ENCODE results near the gene CDH23. TPM values are rescaled to one million over a fixed set of nuclear protein-coding genes. Genes with fewer than 3 reads are reported as not detected.

CDH23 gene
- total RNA-seq, 4 donors from 2014 or later: 0.57 to 5.9 (median 1.0) TPM

GRCh38 chr10:71778071-71778825 is 381.5 kb downstream of the CDH23 start:
- 80 to 86% methylated on average over 5 to 8 of the region's 11 CpGs for WGBS, 2 donors

DNA sequence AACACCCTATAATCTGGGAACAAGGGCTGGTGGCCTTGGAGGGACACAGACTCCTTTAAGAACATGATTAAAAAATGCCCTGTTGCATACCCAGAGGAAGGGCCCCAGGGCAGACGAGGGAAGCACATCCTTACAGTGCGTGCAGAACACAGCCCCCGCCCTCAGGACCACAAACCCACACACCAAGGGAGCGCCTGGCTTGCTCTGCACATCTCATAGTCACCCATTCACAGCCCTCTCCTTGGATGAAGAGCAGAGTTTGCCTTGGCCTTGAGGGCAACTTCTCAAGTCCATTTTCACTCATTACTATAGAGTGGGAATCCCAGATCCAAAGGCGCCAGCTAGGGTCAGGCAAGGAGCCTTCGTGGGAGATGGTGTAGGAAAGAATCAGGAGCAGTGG is 382.9 kb downstream of the CDH23 start:
- Histone ChIP-seq H3K36me3 (no peaks in the 10 kb centered on the region), H3K4me1 (peaks cover under 1 to 28% (median 4%) of the 10 kb centered on the region in 3 donors), H3K27ac (no peak overlapping the region), H3K27me3 (no peaks in the 10 kb centered on the region), H3K4me3 (no peak overlapping the region), H3K9me3 (no peaks in the 10 kb centered on the region)
- no peak for TF ChIP-seq POLR2A (IDR thresholded peaks at IDR 0.05)
- TF ChIP-seq, protein P1, sequence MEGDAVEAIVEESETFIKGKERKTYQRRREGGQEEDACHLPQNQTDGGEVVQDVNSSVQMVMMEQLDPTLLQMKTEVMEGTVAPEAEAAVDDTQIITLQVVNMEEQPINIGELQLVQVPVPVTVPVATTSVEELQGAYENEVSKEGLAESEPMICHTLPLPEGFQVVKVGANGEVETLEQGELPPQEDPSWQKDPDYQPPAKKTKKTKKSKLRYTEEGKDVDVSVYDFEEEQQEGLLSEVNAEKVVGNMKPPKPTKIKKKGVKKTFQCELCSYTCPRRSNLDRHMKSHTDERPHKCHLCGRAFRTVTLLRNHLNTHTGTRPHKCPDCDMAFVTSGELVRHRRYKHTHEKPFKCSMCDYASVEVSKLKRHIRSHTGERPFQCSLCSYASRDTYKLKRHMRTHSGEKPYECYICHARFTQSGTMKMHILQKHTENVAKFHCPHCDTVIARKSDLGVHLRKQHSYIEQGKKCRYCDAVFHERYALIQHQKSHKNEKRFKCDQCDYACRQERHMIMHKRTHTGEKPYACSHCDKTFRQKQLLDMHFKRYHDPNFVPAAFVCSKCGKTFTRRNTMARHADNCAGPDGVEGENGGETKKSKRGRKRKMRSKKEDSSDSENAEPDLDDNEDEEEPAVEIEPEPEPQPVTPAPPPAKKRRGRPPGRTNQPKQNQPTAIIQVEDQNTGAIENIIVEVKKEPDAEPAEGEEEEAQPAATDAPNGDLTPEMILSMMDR (IDR thresholded peaks at IDR 0.05): no peak
- WGBS, 2 donors: 93 to 94% methylated on average over 2 of the region's 6 CpGs
- DNase-seq: no peak
- intact Hi-C loops (cut with DNase I): no loop called here

More at GRCh38 chr10:71778071-71778825, 381.5 kb downstream of the CDH23 start:
- Histone ChIP-seq H3K4me1 (peaks cover 5 to 38% (median 9%) of the 10 kb centered on the region in 3 donors), H3K27me3 (no peaks in the 10 kb centered on the region), H3K4me3 (no peak overlapping the region), H3K9me3 (no peaks in the 10 kb centered on the region), H3K36me3 (no peaks in the 10 kb centered on the region), H3K27ac (no peak overlapping the region)
- intact Hi-C loops (cut with DNase I): no loop called here
- TF ChIP-seq, protein P1 (IDR thresholded peaks at IDR 0.05): no peak
- no peak for TF ChIP-seq POLR2A (IDR thresholded peaks at IDR 0.05)
- no peak for DNase-seq

GRCh38 chr10:71780156-71780555 is 383.4 kb downstream of the CDH23 start:
- Histone ChIP-seq H3K4me1 (peaks cover 0 to 23% (median 4%) of the 10 kb centered on the region in 3 donors), H3K36me3 (no peaks in the 10 kb centered on the region), H3K9me3 (no peaks in the 10 kb centered on the region), H3K27ac (no peak overlapping the region), H3K27me3 (no peaks in the 10 kb centered on the region), H3K4me3 (no peak overlapping the region)
- intact Hi-C loops (cut with DNase I): no loop called here
- DNase-seq: no peak
- TF ChIP-seq, protein P1 (IDR thresholded peaks at IDR 0.05): no peak
- TF ChIP-seq POLR2A (IDR thresholded peaks at IDR 0.05): no peak
- 83 to 84% methylated on average over 7 of the region's 7 CpGs for WGBS, 2 donors

GRCh38 chr10:71780719-71781118 is 384.0 kb downstream of the CDH23 start:
- TF ChIP-seq, protein P1 (IDR thresholded peaks at IDR 0.05): no peak
- no peak for TF ChIP-seq POLR2A (IDR thresholded peaks at IDR 0.05)
- Histone ChIP-seq H3K4me1 (peaks cover 0 to 17% (median 4%) of the 10 kb centered on the region in 3 donors), H3K9me3 (no peaks in the 10 kb centered on the region), H3K36me3 (no peaks in the 10 kb centered on the region), H3K27ac (no peak overlapping the region), H3K27me3 (no peaks in the 10 kb centered on the region), H3K4me3 (no peak overlapping the region)
- DNase-seq: no peak
- WGBS, 2 donors: 85 to 90% methylated on average over 9 of the region's 9 CpGs
- intact Hi-C loops (cut with DNase I): no loop called here

GRCh38 chr10:71782221-71782916 is 385.6 kb downstream of the CDH23 start:
- intact Hi-C loops (cut with DNase I): no loop called here
- DNase-seq: no peak
- H3K27ac ChIP-seq: no peak overlapping the region
- H3K36me3 ChIP-seq: no peaks in the 10 kb centered on the region
- no peak for TF ChIP-seq POLR2A (IDR thresholded peaks at IDR 0.05)
- TF ChIP-seq, protein P1 (IDR thresholded peaks at IDR 0.05): no peak
- 83 to 94% methylated on average over 3 to 4 of the region's 6 CpGs for WGBS, 2 donors
- H3K27me3 ChIP-seq: no peaks in the 10 kb centered on the region
- H3K4me3 ChIP-seq: no peak overlapping the region
- H3K4me1 ChIP-seq: peaks cover 0 to 12% (median 0%) of the 10 kb centered on the region in 3 donors
- H3K9me3 ChIP-seq: no peaks in the 10 kb centered on the region
